CD14-positive monocyte (primary cell): ENCODE data around the gene GALNT12. TPM values are rescaled to one million over a fixed set of nuclear protein-coding genes. Genes with fewer than 3 reads are reported as not detected.
A peak's percentile ranks its signal among the peaks of the same experiment; 100 is the strongest.

Source experiments
- DNase-seq, 3 donors: peaks; one replicate each; pipeline ENCODE4 v3.0.0-alpha.2; 2011 to 2022
- H2AFZ ChIP-seq: 2 replicates; pipeline ENCODE4 v1.6.0; 2012; ENCODE audit warnings: mild to moderate bottlenecking, low read depth, low read length, inconsistent platforms; ENCODE audit not compliant: insufficient read depth, poor library complexity, severe bottlenecking
- H3K27ac ChIP-seq, 2 donors: 1 replicate in 1 of 2; 2 replicates in 1 of 2; pipeline ENCODE4 v1.5.1; 2012 to 2013; ENCODE audit warnings: low read length in 2 of 2, control low read depth in 1 of 2, inconsistent platforms in 1 of 2, low read depth in 1 of 2, mild to moderate bottlenecking in 1 of 2
- H3K27me3 ChIP-seq, 2 donors: one replicate each; pipeline versions ENCODE4 v1.6.0 to v1.6.1; 2011 to 2013; ENCODE audit warnings: low read length in 2 of 2; ENCODE audit not compliant: control insufficient read depth in 2 of 2, insufficient read depth in 2 of 2
- H3K36me3 ChIP-seq, 2 donors: replicated peaks in 1 of 2; 1 replicate in 1 of 2; 2 replicates in 1 of 2; pipeline versions ENCODE4 v1.5.1 to v1.6.1; 2012 to 2013; ENCODE audit warnings: low read length in 2 of 2, control low read depth in 1 of 2, inconsistent platforms in 1 of 2, mild to moderate bottlenecking in 1 of 2; ENCODE audit not compliant: insufficient read depth in 2 of 2, control insufficient read depth in 1 of 2
- H3K4me1 ChIP-seq, 2 donors: 1 replicate in 1 of 2; 2 replicates in 1 of 2; pipeline versions ENCODE4 v1.5.1 to v1.6.1; 2012 to 2013; ENCODE audit warnings: low read length in 2 of 2, control low read depth in 1 of 2, inconsistent platforms in 1 of 2, mild to moderate bottlenecking in 1 of 2, moderate library complexity in 1 of 2; ENCODE audit not compliant: insufficient read depth in 2 of 2, control insufficient read depth in 1 of 2
- H3K4me2 ChIP-seq: replicated peaks from 2 replicates; pipeline ENCODE3; 2012; ENCODE audit warnings: low read length, moderate library complexity, mild to moderate bottlenecking; ENCODE audit not compliant: poor library complexity, severe bottlenecking; ENCODE audit errors: extremely low read depth
- H3K4me3 ChIP-seq, 3 experiments: fragments of 200-600 bp in 1 of 3; sonication (generic) in 1 of 3; replicated peaks in 1 of 3; 1 replicate in 2 of 3; 2 replicates in 1 of 3; pipeline ENCODE4 v1.5.1; 2011 to 2013; ENCODE audit warnings: low read length in 3 of 3, mild to moderate bottlenecking in 3 of 3, control low read depth in 2 of 3, low read depth in 2 of 3, inconsistent platforms in 1 of 3, moderate library complexity in 1 of 3
- H3K79me2 ChIP-seq: 2 replicates; pipeline ENCODE4 v1.6.0; 2012; ENCODE audit warnings: mild to moderate bottlenecking, control low read depth, inconsistent platforms, low read length, moderate library complexity; ENCODE audit not compliant: insufficient read depth
- H3K9ac ChIP-seq: 2 replicates; pipeline ENCODE4 v1.6.0; 2017; ENCODE audit warnings: low read length, mild to moderate bottlenecking; ENCODE audit not compliant: insufficient read depth, poor library complexity, severe bottlenecking
- H3K9me3 ChIP-seq, 2 donors: replicated peaks in 1 of 2; 1 replicate in 1 of 2; 2 replicates in 1 of 2; pipeline versions ENCODE4 v1.5.1 to v1.6.1; 2012 to 2013; ENCODE audit warnings: low read length in 2 of 2, control low read depth in 1 of 2; ENCODE audit not compliant: control insufficient read depth in 1 of 2, insufficient read depth in 1 of 2
- H4K20me1 ChIP-seq: 2 replicates; pipeline ENCODE4 v1.6.0; 2012; ENCODE audit warnings: mild to moderate bottlenecking, low read length, control low read depth, moderate library complexity; ENCODE audit not compliant: insufficient read depth
- H3K27ac Mint-ChIP-seq, 7 donors: one replicate each; pipeline ENCODE4 v1.8.0; 2020; ENCODE audit warnings: mild to moderate bottlenecking in 7 of 7, mixed read lengths in 7 of 7, moderate library complexity in 6 of 7, inconsistent platforms in 2 of 7
- H3K27me3 Mint-ChIP-seq, 3 donors: one replicate each; pipeline ENCODE4 v1.8.0; 2021 to 2022; ENCODE audit warnings: low read depth in 3 of 3, mild to moderate bottlenecking in 3 of 3, mixed read lengths in 3 of 3, moderate library complexity in 3 of 3, inconsistent platforms in 1 of 3
- H3K36me3 Mint-ChIP-seq, 2 donors: one replicate each; pipeline ENCODE4 v1.8.0; 2020; ENCODE audit warnings: mixed read lengths in 2 of 2, inconsistent platforms in 1 of 2, mild to moderate bottlenecking in 1 of 2
- H3K4me1 Mint-ChIP-seq: one replicate; pipeline ENCODE4 v1.8.0; 2020; ENCODE audit warnings: mild to moderate bottlenecking, mixed read lengths
- H3K4me3 Mint-ChIP-seq, 2 donors: one replicate each; pipeline ENCODE4 v1.8.0; 2020; ENCODE audit warnings: mild to moderate bottlenecking in 2 of 2, mixed read lengths in 2 of 2, moderate library complexity in 1 of 2
- H3K9me3 Mint-ChIP-seq, 7 donors: one replicate each; pipeline ENCODE4 v1.8.0; 2020 to 2022; ENCODE audit warnings: mixed read lengths in 7 of 7, mild to moderate bottlenecking in 6 of 7, moderate library complexity in 6 of 7, inconsistent platforms in 2 of 7
- CTCF ChIP-seq: fragments of 200-600 bp; IDR thresholded peaks from one replicate; pipeline ENCODE4 v1.8.0; 2022; ENCODE audit warnings: antibody characterized with exemption, mild to moderate bottlenecking
- WGBS: methylation state at CpG from one replicate; pipeline ENCODE4 v1.1.5; 2013; ENCODE audit warnings: missing lambda C conversion rate; ENCODE audit not compliant: insufficient coverage; 5-methylcytosine and 5-hydroxymethylcytosine counted together
- intact Hi-C, 2 donors: fragments of 100-400 bp; cut with micrococcal nuclease; formaldehyde crosslinking; loops; one replicate each; pipeline versions ENCODE4 v1.15.0 to v1.15.1; 2023
- polyA plus RNA-seq, 3 donors: library from polyadenylated mRNA; depleted of rRNA in 1 of 3; unstranded in 2 of 3; stranded (reverse) in 1 of 3; fragments of 300-500 nt in 2 of 3; fragments of >200 nt in 1 of 3; fragmentation: Illumina TruSeq in 2 of 3; gene quantifications; 1 replicate in 2 of 3; 2 replicates in 1 of 3; pipeline ENCODE4 v1.2.3, GENCODE V29; 2012 to 2021

The GALNT12 gene
- polyA plus RNA-seq, 3 donors: 0.16 TPM; not detected in 2

- no peaks in the 10 kb centered on the region for H3K79me2 ChIP-seq
- H2AFZ ChIP-seq: no peak overlapping the region
- no peak for TF ChIP-seq CTCF
Measured at GRCh38 chr9:98859941-98860340, 52.5 kb downstream of the GALNT12 start.

GRCh38 chr9:98860871-98861293 lies 53.4 kb downstream of the GALNT12 start:
- Histone ChIP-seq H3K36me3 (no peaks in the 10 kb centered on the region), H3K4me1 (peaks cover 15 to 17% of the 10 kb centered on the region in 2 donors), H4K20me1 (no peaks in the 10 kb centered on the region), H3K79me2 (no peaks in the 10 kb centered on the region), H3K4me3 (no peak overlapping the region), H3K4me2 (no peak overlapping the region), H3K27ac (no peak overlapping the region), H3K9ac (no peak overlapping the region), H3K9me3 (peaks cover 0 to 5% of the 10 kb centered on the region in 2 donors), H3K27me3 (no peaks in the 10 kb centered on the region), H2AFZ (no peak overlapping the region)
- TF ChIP-seq CTCF: no peak
- DNase-seq: no peak
- Mint-ChIP-seq H3K27ac (no peak overlapping the region), H3K27me3 (peaks cover 0 to 3% (median 2%) of the 10 kb centered on the region in 3 donors), H3K4me3 (no peak overlapping the region), H3K4me1 (peaks cover 38% of the 10 kb centered on the region), H3K36me3 (peaks cover 0 to 7% of the 10 kb centered on the region in 2 donors), H3K9me3 (peaks cover 0 to 5% (median 0%) of the 10 kb centered on the region in 7 donors)
- no CpG with 5 or more reads among the region's 5 CpGs for WGBS
- intact Hi-C loops: no loop called here

More at GRCh38 chr9:98859941-98860340, 52.5 kb downstream of the GALNT12 start:
- Histone ChIP-seq H3K27ac (no peak overlapping the region), H3K9ac (no peak overlapping the region), H3K4me2 (no peak overlapping the region), H3K36me3 (no peaks in the 10 kb centered on the region), H3K4me3 (no peak overlapping the region), H4K20me1 (no peaks in the 10 kb centered on the region), H3K27me3 (no peaks in the 10 kb centered on the region), H3K4me1 (peaks cover 15 to 17% of the 10 kb centered on the region in 2 donors), H3K9me3 (peaks cover 4 to 6% of the 10 kb centered on the region in 2 donors)
- Mint-ChIP-seq H3K9me3 (peaks cover 0 to 10% (median 4%) of the 10 kb centered on the region in 7 donors), H3K4me1 (peaks cover 38% of the 10 kb centered on the region), H3K36me3 (peaks cover 0 to 3% of the 10 kb centered on the region in 2 donors), H3K27ac (peak overlapping the region in 1 of 7 donors; percentile 13), H3K4me3 (no peak overlapping the region), H3K27me3 (peaks cover 2 to 3% (median 2%) of the 10 kb centered on the region in 3 donors)
- no peak for DNase-seq
- intact Hi-C loops: loop anchor here in 1 of 2 donors (10.0 kb wide), 1 partner anchor 115 kb away; no protein-coding TSS in a partner anchor
- 85% methylated on average over 3 of the region's 5 CpGs for WGBS
